NAMALWA (cell line): Measurements from ENCODE around the gene CDK17.
"Not testable (repeated sequence)": the region's sequence is repeated elsewhere in the genome, so short reads cannot be mapped to it uniquely, and the experiment has no call there.

Experiments
- DNase-seq: peaks from one replicate; pipeline ENCODE4 v3.0.0-alpha.2; 2015; ENCODE audit warnings: low spot score

Gene CDK17

GRCh38 chr12:96387981-96388380, 12.3 kb downstream of the CDK17 start:
- DNase-seq, result no peak

GRCh38 chr12:96386794-96387193, 13.4 kb downstream of the CDK17 start:
- DNase-seq, result no peak

- DNase-seq, result no peak
Observed at GRCh38 chr12:96383991-96384390, 16.2 kb downstream of the CDK17 start.

- no peak for DNase-seq
Observed at GRCh38 chr12:96383371-96383770, 16.9 kb downstream of the CDK17 start.

GRCh38 chr12:96379743-96380142, 20.5 kb downstream of the CDK17 start:
- DNase-seq, result not testable (repeated sequence)

GRCh38 chr12:96378319-96378718, 21.9 kb downstream of the CDK17 start:
- no peak for DNase-seq

- DNase-seq, result no peak
Observed at GRCh38 chr12:96376865-96377264, 23.4 kb downstream of the CDK17 start.

- DNase-seq, result no peak
Observed at GRCh38 chr12:96375841-96376604, 24.2 kb downstream of the CDK17 start.

GRCh38 chr12:96375170-96375569, 25.1 kb downstream of the CDK17 start:
- DNase-seq, result no peak

- no peak for DNase-seq
Observed at GRCh38 chr12:96371790-96372699, 28.2 kb downstream of the CDK17 start.

GRCh38 chr12:96371138-96371789, 29.0 kb downstream of the CDK17 start:
- DNase-seq, result no peak

GRCh38 chr12:96368687-96369086, 31.6 kb downstream of the CDK17 start:
- DNase-seq, result no peak

- no peak for DNase-seq
Observed at GRCh38 chr12:96368233-96368632, 32.0 kb downstream of the CDK17 start.

GRCh38 chr12:96366381-96366654, 33.9 kb downstream of the CDK17 start:
- DNase-seq, result no peak

GRCh38 chr12:96365604-96366380, 34.4 kb downstream of the CDK17 start:
- no peak for DNase-seq

- no peak for DNase-seq
Observed at GRCh38 chr12:96364092-96364700, 36.0 kb downstream of the CDK17 start.

GRCh38 chr12:96361074-96361473, 39.2 kb downstream of the CDK17 start:
- DNase-seq, result no peak

GRCh38 chr12:96360550-96360949, 39.7 kb downstream of the CDK17 start:
- DNase-seq, result no peak

- DNase-seq, result peak; percentile 33
Observed at GRCh38 chr12:96359328-96359727, 40.9 kb downstream of the CDK17 start.

GRCh38 chr12:96356831-96357230, 43.4 kb downstream of the CDK17 start:
- DNase-seq, result no peak

- DNase-seq, result no peak
Observed at GRCh38 chr12:96354844-96355534, 45.2 kb downstream of the CDK17 start.
